ENCODE results near the gene SPR. TPM values are rescaled to one million over a fixed set of nuclear protein-coding genes. Genes with fewer than 3 reads are reported as not detected.

The SPR gene
- 12.8 and 14.0 TPM in 2 replicates for total RNA-seq

GRCh38 chr2:72887032-72887739, at the start of gene SPR:
Gene SPR, plus strand, starts transcription at chr2:72887408. Its CDS starts 25 bp downstream, at chr2:72887433.

GRCh38 chr2:72917138-72917876, 30.1 kb downstream of the SPR start, which contains the start of gene EMX1:
Gene EMX1, plus strand, starts transcription at chr2:72917519. Its CDS starts 334 bp downstream, at chr2:72917853.

Other genes starting within 250 kb of the SPR start
- 14.3 and 15.1 TPM in 2 replicates for gene EXOC6B, start 61.4 kb upstream of the SPR start, total RNA-seq
- not detected in 2 replicates for gene EMX1, start 30.1 kb downstream of the SPR start, total RNA-seq
- 10.7 and 16.4 TPM in 2 replicates for gene SFXN5, start 184.3 kb downstream of the SPR start, total RNA-seq
- 28.0 and 29.0 TPM in 2 replicates for gene RAB11FIP5, start 225.5 kb downstream of the SPR start, total RNA-seq

Measured in epithelial cell of alveolus of lung (primary cell).